ENCODE data around the gene MLF2.
"Not testable (repeated sequence)": the region's sequence is repeated elsewhere in the genome, so short reads cannot be mapped to it uniquely, and the experiment has no call there.

Gene MLF2

DNA sequence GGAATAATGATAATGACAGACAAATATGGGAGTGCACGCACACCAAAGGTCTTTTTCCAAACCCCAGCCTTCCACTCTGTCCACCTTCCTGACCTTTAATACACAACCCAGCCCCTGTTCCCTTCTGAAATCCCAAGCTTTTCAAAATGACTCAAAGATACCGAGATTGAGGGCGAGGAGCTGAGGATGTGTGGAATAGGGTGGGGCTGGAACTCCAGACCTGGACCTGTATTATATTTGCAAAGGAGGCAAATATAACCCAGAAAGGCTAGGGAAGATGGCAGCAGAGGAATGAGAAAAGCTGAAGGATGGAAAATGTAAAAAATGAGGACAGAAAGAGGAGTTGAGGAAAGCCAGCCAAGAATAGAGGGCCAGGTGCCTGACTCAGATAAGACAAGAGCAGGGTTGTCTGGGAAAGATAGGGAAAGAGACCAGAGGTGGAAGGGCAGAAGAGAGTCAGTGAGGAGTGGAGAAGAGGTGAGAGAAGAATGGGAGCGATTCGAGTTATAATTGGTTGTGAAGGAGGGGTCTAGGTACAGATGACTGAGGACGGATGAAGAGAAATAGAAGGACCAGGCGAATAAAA is 12.2 kb upstream of the MLF2 start:
- DNase-seq (ENCODE audit: low spot score) = no peak

DNA sequence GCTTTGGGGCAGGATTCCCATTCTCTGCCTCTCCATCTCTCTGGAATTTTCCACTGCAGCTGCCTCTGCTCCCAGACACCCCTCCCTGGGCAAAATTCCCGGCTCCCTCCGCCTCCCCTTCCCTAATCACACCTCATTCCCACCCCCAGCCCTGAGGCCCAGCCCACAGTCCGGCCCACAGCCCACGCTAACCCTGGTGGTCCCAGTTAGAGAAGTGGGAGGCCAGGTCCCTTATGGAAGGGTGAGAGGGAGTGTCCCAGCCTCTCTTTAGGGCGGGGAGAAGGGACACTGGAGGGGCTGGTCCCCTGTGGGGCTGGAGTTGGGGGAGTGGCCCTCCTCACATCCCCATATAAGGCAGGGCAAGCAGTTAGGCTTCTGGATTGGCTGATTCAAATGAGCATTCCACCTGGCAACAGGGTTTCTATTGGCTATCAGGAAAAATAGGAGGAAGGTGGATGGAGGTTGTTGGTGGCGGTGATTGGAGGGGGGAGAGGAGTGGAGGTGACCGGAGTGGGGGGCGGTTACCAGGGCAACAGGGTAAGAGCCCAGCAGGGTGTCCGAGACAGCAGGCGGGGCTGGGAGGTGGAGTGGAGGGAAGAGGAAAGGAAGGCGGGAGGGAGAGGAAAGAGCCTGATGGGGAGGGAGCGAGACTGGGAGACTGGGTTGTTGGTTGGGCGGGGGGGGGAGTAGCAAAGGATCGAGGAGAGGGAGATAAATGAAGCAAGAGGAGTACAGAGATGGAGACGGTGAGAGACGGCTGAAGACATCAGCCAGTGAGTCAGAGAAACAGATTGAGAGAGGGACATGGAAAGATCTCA is 11.3 kb upstream of the MLF2 start:
- DNase-seq (ENCODE audit: low spot score) = peak; percentile 96

DNA sequence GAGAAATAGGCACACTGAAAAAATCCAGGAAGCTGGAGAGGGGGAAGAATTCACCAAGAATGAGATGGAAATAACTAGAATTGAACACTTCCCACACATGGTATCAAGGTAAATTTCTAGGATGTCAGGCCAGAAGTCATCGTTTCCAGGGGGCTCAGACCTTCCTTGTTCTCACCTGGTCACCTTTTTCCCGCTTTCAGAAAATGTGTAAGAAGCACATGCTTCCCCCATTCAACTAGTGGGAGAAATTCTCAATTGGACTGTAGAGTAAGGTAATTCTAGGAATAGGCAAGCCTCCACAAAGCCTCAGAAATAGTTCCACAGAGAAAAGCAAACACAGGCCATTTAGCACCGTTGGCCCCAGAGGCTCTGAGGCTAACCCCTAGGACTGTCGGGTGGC is 10.4 kb upstream of the MLF2 start:
- no peak for DNase-seq (ENCODE audit: low spot score)

DNA sequence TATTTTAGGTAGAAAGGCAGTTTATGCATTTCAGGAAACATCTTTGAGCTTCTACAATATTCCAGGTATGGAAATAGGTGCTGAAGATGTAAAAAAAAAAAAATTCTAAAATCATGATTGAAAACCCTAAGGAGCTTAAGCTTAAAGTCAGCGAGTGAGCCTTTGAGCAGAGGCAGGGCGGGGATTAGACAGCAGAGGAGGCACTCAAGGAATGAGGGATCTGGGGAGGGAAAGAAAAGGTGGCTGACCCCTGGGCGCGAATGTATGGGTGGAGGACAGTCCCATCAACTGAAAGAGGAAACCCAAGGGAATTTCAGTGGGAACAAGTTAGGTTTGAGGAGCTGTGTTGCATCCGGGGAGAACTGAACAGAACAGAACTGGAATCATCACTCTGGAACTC is 6.8 kb upstream of the MLF2 start:
- DNase-seq (ENCODE audit: low spot score) = no peak

DNA sequence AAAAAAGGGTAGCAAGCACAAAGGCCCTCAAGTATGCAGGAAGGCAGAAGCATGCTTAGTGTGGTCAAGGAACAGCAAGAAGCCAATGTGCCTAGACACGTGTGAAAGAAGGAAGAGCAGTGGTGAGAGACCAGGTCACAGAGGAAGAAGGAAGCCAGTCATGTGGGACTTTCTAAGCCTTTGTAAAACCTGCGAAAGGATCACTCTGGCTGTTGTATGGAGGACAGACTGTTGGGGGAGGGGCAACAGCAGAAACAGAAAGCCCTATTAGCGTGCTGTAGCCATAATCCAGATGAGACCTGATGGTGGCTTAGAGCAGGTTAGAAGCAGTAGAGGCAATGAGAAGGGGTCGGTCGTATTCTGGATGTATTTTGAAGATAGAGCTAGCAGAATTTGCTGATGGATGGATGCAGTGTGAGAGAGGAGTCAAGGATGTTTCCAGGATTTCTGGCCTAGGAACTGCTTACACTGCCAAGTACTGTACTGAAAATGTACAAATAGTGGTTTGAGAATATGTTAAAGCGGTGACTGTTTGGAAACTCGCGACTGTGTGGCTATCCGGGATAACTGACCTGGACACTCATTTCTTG is 5.7 kb upstream of the MLF2 start:
- no peak for DNase-seq (ENCODE audit: low spot score)

DNA sequence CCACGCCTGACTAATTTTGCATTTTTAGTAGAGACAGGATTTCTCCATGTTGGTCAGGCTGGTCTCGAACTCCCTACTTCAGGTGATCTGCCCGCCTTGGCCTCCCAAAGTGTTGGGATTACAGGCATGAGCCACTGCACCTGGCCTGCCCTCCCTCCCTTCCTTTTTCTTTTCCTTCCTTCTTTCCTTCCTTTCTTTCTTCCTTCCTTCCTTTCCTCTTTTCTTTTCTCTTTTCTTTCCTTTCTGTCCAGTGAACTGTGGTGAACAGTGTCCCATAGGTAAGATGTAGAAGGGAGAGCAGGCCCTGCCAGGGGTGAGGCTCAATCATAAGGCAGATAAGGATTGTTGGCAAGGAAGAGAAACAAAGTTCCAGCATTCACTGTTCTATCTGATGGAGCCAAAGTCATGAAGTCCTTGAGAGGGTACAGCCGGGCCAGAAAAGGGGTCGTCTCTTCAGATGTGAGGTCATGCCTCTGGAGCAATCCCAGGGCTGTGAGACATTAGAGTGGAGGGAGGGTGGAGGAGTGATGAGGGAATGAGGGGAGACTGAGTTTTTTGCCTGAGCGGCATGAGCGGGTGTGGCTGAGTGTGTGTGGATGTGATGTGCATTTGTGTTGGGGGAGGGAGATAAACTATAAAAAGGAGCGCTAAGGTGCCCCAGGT is 4.2 kb upstream of the MLF2 start:
- DNase-seq (ENCODE audit: low spot score) = no peak

DNA sequence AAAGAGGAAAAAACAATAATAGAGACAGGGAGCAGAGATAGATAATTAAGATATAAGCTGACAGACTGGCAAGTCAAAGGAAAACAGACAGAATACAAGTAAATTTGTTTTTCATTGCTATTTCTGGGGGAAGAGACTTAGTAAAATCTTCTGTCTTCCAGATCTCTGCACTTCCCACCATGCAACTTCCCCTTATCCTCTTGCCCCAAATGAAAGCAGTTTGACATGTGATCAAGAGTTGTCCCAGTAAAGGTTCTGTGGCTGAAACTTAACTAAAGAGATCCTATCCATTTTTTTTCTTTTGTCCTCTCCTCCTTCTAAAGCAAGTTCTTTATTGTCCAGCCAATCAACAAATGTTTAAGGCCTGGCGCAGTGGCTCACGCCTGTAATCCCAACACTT is 1.5 kb upstream of the MLF2 start:
- no peak for DNase-seq (ENCODE audit: low spot score)

DNA sequence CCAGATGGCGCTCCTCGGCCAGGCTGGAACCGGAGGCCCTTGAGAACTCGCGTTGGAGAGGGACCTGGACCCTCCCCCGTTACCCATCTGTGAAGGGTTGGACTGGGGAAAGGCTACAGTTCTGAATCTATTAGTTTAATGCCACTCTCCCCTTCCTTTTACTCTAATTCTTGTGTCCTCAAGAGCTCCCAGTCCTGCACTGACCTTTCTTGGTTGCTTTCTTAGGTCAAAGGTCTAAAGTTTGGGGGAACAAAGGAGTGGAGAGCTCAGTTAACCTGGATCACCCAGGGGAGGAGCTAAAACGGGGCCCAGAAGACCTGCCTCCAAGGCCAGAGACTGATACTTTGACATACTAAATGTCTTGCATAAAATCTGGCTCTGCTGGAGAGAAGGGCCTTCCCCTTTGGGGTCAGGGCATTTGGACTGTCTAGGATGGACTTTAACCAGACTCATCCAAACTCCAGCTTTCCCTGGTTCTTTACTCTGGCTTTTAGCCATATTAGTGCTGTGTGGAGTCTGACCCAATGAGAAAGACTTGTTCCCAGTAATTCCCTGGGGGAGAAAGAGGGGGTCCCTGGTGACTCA is 923 bp upstream of the MLF2 start:
- DNase-seq (ENCODE audit: low spot score) = no peak

DNA sequence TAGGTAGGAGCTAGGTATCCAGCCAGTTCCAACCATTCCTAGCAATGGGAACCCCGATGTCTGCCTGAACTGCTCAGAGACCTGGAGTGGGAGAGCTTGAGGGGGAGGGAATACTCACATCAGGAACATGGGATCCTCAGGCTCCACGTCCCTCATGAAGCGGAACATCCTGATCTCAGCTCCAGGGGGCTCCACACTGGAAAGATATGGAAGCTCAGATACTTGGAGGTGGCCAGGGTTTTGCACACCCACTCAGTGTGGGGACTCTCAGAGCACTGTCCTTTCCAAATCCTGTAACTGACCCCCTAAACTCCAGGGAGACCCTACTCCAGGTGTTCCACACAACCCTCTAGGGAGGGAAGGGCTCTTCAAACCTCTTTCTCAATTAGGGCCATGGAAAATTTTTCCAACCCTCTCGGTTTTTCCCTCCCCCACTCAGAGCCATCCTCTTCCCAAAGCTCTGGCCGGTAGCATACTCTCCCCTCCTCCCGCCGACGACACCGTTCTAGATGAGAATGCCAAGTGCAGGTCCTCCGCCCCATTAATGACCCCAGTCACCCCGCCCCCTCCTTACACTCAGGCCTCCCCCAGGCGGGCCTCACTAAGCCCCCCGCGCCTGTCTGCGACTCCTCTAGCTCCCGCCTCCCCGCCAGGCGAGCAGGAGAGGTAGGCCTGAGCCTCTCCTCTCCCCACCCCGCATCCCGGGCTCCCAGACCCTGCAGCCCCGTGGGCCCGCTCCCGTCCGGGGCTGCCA is 597 bp downstream of the MLF2 start:
- DNase-seq (ENCODE audit: low spot score) = no peak

DNA sequence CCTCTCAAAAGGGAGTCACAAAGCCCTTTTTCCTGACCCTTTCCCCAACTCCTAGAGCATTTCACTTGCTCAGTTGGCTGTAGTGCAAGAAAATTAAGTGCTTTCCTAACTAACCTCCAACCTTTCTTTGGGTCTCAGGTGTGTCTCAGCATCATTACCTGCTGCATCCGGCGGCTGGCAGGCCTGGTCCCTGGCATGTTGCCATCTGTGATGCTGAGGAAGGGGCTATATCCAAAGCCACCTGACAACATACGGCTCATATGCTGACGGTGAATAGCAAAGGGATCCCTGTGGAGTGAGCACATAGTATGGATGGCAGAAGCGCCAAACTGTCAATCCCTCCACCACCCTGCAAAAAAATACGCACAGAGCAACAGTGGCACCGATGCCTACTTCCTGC is 1.2 kb downstream of the MLF2 start:
- no peak for DNase-seq (ENCODE audit: low spot score)

DNA sequence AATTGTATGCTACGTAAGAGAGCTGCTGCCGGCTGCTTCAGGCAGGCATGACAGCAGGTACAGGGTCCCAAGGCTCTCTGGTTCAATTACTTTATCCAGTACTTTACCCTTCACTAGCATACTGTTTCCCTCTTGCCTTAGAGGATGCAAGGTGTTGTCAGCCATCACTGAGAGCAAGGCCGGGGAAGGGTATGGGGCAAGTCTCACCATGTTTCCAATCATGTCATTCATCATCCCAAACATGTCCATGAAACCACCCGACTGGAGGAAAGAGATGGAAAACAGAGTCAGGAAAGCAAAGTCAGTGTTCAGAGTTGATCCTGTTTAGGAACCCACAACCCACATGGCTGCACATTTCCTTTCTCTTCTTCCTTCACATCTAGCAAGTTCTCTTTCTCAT is 2.4 kb downstream of the MLF2 start:
- no peak for DNase-seq (ENCODE audit: low spot score)

DNA sequence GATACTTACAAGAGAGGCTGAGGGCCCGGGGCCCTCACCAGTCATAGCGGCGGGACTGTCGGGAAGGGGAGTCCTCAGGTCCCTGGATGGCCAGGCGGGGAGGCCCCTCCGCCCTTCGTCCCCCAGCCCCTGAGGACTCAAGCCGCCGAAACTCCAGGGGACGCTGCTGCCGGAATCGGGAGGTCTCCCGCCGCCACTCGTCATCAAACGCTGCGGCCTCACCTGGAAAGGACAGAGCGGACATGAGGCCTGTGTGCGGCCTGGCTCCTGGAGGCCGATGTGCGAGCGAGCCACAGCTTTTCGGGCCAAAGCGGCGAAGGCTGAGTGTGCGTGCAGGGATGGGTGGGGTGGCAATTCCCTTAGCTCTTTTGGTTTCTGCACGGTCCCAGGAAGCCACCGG is 4.2 kb downstream of the MLF2 start:
- no peak for DNase-seq (ENCODE audit: low spot score)

DNA sequence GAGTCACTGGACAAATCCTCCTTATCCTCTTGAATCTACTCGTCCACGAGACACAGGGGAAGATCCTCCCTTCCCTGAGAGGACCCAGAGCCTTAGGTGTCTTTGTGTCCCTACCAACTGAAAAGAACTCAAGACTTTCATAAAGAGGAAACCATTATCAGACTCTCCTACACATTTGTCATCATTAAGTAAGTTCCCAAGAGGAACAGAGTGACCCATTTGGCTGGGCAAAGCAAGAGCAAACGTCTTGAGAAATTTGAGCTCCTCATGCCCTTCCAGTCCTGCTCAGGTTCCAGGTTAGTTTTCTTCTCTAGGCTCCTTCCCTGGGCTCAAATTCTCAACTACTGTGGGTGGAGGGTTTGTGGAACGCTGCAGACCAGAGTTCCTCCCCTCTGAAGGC is 5.7 kb downstream of the MLF2 start:
- no peak for DNase-seq (ENCODE audit: low spot score)

DNA sequence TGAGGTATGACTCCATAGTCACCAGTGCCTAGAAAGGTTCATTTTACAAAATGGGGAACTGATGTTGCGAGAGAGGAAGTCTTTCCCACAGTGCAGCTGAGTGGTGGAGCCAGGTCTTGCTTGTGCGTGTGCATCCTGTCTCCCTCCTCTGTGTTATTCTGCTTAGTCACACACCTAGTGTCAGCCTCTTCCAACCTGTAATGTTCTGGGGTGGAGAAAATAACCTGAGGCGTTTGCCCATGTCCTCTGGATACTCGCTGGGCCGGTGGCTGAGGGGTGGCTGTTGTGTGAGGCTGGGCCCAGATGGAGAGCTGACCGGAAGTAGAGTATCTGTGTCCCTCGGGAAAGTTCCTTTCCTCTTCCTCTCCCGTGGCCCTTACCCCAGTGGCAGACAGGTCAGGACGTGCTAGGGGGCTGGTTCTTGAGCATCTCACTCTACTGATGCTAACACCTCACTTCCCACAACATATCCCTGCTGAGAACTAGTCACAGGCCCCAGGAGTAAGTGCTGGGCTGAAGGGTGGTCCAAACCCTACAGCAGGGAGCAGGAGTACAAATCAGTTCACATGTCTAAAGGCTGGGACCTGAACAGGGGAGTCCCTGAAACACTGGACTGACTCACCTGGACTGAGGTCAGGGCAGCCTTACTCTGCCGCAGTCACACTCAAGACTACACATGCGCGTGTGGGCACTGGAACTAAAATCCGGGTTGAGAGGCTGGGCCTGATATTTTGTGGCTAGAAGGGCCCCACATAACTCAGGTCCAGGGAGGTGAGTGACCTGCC is 7.0 kb downstream of the MLF2 start:
- DNase-seq (ENCODE audit: low spot score) = no peak

DNA sequence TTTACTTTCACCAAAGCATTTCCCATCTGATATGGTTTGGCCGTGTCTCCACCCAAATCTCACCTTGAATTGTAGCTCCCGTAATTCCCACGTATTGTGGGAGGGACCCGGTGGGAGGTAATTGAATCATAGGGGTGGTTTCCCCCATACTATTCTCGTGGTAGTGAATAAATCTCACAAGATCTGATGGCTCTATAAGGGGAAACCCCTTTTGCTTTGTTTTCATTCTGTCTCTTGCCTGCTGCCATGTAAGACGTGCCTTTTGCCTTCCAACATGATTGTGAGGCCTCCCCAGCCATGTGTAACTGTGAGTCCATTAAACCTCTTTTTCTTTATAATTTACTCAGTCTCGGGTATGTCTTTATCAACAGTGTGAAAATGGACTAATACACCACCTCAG is 9.6 kb downstream of the MLF2 start:
- DNase-seq (ENCODE audit: low spot score) = not testable (repeated sequence)

DNA sequence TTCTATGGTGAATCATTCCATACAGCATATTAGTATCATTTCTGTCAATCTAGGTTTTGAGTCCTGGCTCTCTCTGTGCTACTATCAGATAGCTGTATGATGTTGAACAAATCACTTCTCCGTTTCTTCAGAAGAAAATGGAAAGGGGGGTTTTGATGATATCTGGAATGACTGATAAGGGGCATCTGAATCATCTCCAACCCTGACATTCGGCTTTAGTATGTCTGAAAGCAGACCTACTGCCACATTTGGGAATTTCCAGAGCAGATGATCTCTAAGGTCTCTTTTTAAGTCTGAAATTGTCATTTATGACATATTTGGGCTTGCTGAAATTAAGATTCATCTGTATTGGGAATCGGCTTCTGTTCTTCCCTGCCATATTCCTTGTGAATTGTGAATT is 10.1 kb downstream of the MLF2 start:
- DNase-seq (ENCODE audit: low spot score) = no peak

DNA sequence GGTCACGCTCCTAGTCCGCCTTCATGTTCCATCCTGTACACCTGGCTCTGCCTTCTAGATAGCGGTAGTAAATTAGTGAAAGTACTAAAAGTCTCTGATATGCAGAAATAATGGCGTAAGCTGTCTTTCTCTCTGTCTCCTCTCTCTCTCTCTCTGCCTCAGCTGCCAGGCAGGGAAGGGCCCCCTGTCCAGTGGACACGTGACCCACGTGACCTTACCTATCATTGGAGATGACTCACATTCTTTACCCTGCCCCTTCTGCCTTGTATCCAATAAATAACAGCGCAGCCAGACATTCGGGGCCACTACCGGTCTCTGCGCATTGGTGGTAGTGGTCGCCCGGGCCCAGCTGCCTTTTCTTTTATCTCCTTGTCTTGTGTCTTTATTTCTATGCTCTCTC is 10.9 kb downstream of the MLF2 start:
- DNase-seq (ENCODE audit: low spot score) = not testable (repeated sequence)

DNA sequence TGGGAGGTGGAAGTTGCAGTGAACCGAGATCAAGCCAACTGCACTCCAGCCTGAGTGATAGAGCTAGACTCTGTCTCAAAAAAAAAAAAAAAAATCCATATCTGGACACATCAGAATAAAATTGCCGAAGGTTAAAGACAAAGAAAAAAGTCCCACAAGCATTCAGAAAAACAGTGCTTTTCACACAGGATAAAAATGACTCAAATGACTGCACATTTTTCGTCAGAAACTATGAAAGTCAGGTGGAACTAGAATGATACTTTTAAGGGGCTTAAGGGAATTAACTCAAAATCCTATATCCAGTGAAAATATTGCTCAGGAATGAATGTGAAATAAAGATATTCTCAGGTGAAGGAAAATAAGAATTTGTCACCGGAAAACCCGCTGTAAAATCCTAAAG is 16.2 kb downstream of the MLF2 start:
- DNase-seq (ENCODE audit: low spot score) = no peak

DNA sequence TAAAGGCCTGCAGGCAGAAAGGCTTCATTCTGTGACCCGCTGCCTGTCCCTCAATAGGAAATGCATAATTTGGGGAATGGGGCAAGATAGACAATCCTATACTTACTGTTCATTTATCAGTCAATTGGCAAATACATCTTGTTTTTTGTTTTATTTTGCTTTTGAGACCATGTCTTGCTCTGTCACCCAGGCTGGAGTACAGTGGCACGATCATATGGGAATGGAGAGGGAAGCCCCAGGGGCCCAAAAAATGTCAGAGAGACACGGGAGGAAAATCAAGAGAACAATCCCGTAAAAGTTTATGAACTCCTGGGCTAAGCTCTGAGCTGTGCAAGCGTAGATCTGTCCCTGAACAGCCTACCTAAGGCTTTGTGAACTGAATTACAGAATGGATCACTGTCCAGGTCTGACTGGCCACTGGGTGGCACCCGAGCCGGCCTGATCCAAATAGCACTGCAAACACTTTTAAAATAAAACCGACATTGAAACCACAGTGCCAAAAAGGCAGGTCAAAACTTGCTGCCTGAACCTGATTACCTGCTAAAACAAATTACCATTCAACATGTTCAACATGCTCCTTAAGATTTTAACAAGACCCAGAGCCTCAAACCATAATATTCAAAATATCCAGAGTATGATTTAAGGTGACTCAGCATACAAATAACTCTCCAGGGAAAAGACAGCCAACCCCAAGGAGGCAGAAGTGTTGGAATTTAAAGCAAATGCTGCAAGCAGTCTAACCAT is 17.3 kb downstream of the MLF2 start:
- DNase-seq (ENCODE audit: low spot score) = no peak
